DMS153 (cell line): ENCODE results near the gene PLXNC1.

Experiments used
- DNase-seq: peaks from one replicate; lab custom pipeline; 2025; lab: John Stamatoyannopoulos, UW

PLXNC1 gene

DNA sequence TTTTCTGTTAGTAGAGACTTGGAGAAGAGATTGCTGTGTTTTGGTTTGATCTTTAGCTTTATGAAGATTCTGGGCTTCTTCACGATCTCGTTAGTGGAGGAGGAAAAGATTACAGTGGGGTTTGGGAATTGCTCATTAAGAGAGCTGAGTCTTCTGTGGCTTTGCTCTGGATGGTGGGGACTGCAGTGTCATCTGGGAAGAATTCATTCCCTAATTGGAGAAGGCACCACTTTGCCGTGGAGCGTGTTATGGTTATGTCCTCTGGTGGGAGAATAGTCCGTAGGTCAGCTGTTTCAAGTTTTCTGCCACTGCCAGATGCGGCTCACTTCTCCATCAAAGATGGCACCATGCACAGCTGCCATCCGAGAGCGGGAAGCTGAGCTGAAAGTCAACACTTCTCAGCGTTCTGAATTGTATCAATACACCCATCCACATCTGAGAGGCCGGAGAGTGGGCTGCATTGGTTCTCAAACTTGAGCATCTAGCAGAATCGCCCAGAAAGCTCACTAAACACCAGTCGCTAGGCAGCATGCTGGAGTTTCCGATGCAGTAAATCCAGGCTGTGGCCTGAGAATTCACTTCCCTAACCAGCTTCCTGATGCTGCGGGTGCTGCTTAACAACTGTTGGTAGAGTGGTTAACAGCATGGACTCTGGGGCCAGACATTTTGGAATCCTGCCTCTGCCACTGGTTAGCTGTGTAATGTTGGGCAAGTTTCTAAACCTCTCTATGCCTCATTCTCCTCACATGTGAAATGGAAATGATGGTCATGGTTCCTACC, 117.8 kb downstream of the PLXNC1 start:
- no peak for DNase-seq

DNA sequence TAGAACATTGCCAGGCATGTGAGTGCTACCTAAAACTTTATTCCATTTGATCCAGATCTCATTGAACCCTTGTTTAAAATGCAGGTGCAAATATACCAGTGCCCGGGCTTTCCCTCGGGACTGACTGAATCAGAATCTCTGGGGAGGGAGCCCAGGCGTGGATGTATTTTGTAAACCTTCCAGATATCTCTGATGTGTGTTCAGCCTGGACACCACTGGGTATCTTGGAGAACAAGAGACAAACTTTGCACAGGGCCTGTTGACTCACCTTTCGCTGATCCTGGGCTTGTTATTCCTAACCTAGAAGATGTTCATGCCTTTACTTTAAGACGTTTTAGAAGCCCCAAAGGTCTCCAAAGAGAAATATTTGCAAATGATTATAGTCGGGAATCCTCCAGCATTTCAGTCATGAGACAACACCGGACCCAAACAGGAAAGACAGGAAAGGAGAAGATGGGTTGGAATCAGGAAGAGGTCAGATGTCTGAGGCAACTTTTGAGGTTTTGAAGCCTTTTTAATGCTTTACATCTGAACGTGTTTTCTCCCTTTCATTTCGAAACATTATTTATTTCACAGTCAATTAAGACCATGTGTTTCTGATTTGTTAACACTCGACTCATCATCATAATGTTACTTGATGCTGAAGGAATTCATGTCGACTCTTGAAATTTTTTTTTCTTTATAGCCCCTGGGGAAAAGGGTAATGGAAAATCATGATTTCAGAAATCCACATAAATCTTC, 118.6 kb downstream of the PLXNC1 start:
- no peak for DNase-seq

DNA sequence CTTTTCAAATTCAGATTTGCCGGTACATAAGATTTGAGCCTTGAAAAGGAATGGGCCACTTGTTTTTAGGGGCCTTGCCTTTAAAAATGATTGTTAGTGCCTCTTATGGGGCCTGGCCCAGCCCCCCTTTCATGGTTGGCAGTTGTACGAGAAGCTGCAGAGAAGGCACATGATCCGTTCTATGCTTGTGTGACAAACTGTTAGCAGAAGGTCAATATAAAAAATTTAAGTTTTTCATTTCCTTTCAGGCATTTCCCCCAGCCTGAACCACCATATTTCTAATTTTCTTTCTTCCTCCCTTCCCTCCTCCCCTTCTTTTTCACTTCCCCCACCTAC, 119.1 kb downstream of the PLXNC1 start:
- no peak for DNase-seq

GRCh38 chr12:94267921-94268471, 119.6 kb downstream of the PLXNC1 start:
- DNase-seq: no peak

DNA sequence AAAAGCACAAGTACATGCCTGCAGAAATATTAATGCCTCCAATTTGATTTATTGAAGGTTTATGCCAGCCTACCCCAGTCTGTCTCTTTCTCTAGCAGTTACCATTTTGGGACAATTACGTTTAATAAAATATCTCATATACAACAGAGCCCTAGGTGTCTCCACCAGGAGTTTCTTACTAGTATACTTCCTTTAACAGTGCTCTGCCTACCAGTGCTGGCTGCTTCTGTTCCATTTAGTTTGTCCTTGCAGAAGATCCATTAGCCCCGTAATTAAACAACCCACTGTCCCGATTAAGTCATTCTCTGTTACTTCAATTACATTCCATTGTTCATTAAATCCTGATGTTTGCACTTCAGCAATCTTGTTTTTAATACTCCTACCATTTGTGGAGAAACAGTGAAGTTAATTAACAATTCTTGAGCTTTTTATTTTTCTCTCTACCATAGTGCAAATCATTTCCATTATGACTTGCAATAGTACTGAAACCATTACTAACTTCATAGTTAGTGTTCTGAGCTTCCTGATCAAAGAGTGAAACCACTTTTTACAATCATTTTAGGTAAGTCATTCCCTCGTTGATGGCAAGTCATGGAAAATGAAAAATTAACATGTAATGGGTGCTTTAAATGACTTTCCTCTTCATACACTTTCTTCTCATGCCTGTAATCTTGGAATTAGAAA, 121.1 kb downstream of the PLXNC1 start:
- no peak for DNase-seq

DNA sequence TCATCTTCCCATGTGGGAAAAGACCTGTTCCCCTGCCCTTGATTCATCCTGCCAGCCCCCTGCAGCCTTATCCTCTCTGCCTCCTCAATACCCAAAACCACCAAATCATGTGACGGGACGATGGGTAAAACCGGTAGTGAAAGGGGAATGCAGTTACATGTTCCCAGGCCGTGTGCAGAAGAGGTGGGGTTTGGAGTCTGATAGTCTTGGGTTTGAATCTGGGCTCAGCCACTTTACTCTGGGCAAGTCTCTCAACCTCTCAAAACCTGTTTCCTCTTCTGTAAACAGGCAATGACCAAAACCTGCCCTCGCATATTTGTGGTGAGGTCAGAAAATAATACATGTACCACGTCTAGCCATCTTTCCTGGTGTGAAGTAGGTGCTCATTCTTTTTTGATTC, 123.0 kb downstream of the PLXNC1 start:
- DNase-seq: no peak

DNA sequence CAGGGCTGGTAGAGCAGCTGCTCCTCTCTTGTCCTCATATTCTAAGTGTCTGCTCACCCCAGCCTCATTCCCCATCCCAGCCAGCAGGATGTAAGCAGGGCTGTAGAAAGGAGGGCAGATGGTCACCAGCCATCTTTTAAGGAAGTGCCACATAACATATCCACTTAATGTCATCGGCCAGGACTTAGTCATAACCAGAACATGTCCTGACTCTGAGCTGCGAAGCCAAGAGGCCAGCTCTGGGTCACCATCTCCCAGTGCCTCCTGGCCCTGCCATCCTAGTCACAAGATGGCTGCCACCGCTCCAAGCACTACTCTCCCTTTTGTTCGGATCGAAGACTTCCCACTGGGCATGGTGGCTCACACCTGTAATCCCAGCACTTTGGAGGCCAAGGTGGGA, 123.9 kb downstream of the PLXNC1 start:
- DNase-seq: no peak

GRCh38 chr12:94273272-94273671, 124.9 kb downstream of the PLXNC1 start:
- DNase-seq: no peak

- no peak for DNase-seq
Measured at GRCh38 chr12:94276725-94277124, 128.3 kb downstream of the PLXNC1 start.

- DNase-seq: no peak
Measured at GRCh38 chr12:94277426-94278000, 129.1 kb downstream of the PLXNC1 start.

GRCh38 chr12:94280063-94280462, 131.7 kb downstream of the PLXNC1 start:
- no peak for DNase-seq

GRCh38 chr12:94282675-94283074, 134.3 kb downstream of the PLXNC1 start:
- no peak for DNase-seq

GRCh38 chr12:94284046-94284445, 135.7 kb downstream of the PLXNC1 start:
- DNase-seq: no peak

DNA sequence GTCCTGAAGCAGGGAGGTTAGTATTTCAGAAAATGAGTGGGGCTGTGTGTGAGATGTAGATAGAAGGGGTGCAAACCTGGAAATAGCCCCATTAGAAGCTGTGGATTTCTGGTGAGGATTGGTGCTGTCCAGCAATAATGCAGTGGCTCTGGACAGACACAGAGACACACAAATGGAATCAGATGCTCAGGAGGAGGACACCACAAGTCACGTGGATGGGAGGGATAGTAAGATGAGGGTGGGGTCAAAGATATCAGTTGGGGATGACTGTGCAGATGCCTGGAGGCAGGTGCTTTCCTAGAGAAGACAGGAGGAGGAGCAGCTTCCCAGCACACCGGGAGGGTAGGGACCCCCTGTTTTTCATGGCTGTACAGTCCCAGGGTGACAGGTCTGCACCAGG, 136.5 kb downstream of the PLXNC1 start:
- DNase-seq: no peak

- DNase-seq: no peak
Measured at GRCh38 chr12:94285943-94286582, 137.7 kb downstream of the PLXNC1 start.

DNA sequence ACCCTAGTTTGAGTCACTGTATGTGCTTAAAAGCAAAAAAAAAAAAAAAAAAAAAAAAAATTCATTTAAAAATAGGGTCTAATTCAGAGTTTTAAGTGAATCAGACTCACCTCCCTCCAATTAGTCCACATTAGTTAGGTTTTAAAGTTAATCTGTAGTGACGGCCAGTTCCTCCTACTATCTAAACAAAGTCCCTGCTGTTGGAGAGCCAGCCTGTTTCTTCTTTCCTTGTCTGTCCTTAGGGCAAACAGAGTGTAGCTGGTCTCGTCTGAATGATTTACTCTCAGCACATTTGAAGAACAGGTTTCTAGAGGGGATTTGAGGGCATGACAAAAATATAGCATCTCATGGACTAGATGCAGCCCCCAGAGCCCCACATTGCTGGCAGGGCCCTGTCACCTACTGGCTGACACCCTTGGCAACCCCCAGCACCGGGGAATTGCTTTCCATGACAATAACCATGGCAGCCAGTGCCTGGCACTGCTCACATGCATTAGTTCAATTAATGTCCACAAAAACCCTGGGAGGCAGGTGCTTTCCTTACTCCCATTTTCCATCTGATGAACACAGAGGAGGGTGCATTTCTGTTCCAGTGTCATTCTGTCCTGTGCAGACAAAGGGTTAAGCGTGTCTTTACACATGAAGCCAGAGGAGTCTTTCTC, 138.3 kb downstream of the PLXNC1 start:
- no peak for DNase-seq

GRCh38 chr12:94287245-94287628, 138.9 kb downstream of the PLXNC1 start:
- no peak for DNase-seq

- DNase-seq: no peak
Measured at GRCh38 chr12:94289461-94290312, 141.3 kb downstream of the PLXNC1 start.

GRCh38 chr12:94290353-94290752, 142.0 kb downstream of the PLXNC1 start:
- no peak for DNase-seq

- DNase-seq: no peak
Measured at GRCh38 chr12:94297096-94297699, 148.8 kb downstream of the PLXNC1 start.
